Measurements from ENCODE around the gene RFC1.

The RFC1 gene

DNA sequence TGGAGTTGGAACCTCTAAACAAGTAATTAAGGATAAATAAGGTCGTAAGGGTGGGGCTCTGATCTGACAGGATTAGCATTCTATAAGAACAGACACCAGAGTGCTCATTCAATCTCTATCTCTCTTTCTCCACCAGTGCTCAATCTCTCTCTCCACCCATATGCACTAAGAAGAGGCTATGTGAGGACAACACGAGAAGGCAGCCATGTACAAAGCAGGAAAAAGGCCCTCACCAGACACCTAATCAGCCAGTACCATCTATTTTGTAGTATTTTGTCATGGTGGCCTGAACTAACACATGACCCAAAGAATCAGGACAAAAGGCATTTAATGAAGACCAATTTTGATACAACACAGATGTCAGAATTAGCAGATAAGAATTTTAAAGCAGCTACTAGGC, 16.8 kb downstream of the RFC1 start:
- no peak for DNase-seq

DNA sequence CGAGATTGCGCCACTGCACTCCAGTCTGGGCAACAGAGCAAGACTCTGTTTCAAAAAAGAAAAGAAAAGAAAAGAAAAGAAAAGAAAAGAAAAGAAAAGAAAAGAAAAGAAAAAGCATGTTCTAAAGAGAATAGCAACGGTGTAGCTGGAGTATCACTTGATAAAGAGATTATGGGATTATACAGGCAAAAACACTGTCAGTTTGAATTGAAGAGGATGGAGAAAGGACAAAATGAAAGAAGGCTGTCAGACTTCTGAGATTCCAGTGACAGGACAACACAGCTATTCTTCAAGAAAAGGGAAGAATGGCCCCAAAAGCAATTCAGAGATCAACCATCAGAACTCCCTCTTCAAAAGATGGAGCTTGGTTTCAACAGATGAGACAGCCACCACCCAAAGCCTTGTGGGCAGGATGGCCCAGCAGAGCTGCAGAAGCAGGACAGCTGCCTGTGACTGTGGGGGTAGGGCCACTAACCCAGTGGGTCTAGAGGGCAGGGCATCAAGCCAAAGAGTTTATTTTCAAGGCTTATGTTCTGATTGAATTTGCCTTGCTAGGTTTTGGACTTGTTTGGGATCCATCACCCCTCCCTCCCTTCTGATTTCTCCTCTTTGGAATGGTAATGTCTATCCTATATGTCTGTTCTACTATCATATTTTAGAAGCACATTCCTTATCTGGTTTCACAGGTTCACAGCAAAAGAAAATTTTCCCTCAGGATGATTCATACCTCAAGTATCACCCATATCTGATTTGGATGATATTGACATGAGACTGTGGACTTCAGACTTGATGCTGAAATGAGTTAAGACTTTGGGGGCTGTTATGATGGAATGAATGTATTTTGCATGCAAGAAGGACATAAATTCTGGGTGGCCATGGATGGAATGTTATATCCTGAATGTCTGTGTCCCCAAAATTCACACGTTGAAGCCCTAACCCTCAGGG, 17.5 kb downstream of the RFC1 start:
- DNase-seq: no peak

DNA sequence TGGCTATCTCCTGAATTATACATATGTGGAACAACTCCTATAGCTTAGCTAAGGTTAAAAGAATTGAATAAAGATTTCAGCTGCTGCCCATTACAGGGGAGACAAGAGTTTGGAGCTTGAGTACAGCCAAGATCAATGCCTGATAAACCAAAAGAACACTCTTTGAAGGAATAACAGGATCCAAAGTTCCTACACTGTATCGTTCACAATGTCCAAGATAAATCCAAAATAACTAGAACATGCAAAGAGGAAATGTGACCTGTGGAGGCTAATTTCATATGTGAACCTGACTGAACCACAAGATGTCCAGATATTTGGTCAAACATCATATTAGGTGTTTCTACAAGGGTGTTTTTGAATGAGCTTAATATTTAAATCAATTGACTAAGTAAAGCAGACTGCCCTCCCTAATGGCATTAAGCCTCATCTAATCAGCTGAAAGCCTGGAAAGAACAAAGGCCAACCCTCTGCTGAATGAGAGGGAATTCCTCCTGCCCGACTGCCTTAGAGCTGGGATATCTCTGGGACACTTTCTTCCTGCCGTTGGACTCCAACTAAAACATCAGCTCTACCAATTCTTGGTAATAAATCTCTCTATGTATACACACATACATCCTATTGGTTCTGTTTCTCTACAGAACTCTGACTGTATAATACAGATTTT, 19.2 kb downstream of the RFC1 start:
- no peak for DNase-seq

DNA sequence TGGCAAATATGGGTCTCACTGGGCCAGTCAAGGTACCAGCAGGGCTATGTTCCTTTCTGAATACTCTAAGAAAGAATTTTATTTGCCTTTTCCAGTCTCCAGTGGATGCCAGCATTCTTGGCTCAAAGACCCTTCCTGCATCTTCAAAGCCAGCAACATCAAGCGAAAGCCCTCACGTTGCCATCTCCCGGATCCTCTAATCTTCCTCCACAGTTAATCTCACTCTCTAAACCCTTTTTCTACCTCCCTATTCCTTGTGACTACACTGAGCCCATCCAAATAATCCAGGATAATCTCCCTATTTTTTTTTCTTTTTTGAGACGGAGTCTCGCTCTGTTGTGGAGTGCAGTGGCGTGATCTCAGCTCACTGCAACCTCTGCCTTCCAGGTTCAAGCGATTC, 23.4 kb downstream of the RFC1 start:
- DNase-seq: no peak

DNA sequence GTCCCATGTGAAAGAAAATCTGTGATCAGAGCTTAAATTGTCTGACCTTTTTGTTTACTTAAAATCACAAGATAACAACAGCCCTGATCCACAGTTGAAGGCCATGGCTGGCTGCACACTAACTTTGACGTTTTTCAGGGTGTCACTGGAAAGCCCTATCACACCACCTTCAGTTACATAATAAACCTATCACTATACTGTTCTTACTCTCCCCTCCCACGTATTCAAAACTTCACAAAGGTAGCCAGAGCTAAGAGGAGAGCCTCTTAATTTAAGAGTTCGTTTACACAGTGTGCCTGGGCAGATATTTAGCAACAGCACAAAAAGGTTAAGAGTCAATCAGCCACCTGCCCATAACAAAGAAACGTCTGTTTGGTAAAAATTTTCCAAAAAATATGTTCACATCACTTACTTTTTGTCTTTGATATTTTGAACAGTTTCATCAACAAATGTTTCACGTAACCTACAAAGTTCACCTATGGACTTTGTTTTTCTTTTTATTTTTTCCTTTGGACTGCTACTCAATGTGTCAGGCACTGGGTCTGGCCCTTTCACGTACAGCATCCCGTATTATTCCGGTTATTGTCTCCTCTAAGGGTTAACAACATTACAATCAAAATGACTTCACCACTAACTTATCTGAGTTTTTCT, 25.0 kb downstream of the RFC1 start:
- DNase-seq: no peak

DNA sequence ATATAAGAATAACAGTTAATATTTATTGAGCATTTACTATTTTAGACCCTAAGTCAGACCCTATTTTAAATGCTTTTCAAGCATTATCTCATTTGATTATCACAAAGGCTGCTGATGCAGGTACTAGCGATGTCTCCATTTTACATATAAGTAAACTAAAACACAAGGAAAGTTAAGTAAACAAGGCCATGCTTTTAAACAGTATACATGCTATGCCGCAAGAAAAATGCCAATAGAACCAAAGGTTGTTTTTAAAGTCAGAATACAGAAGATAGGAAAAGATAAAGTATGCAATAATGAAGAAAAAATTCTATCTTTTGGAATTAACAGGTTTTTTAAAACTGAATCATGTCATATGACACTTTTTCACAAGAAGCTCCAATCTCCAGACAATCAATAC, 26.2 kb downstream of the RFC1 start:
- DNase-seq: no peak

DNA sequence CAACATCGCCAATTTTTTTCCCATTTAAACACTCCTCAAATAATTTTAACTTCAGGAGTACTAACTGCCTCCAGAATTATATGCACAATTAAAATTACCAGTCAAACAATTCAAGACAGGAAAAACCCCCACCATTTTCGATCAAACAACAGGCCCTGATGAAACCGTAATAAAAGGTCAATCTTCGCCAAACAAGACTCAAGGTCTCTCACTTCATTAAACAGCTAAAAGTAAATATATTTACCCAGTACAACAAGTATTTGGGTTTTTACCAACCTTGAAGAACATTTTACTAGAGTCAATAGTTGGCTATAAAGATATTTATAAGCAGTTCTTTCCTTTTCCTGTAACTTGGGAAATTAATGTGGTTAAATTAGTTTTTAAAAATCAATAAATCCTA, 28.3 kb downstream of the RFC1 start:
- DNase-seq: no peak

DNA sequence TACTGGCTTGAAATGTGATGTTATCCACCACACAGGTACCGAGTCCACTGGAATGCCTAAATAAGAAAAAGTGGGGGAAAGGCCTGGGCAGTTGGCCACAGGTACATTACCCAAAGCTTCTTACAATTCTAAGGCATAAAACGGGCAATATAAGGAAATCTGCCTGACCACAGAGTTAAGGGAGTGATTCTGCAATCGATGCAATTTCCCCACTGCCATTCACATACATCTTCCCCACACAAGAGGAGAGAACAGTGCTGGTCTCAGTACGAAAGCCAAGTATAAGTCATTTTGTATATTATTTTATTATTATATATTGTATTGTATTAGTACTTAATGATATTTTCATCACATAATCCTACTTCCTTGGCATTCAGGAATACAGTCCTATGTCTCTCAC, 30.6 kb downstream of the RFC1 start:
- DNase-seq: peak; percentile 12

DNA sequence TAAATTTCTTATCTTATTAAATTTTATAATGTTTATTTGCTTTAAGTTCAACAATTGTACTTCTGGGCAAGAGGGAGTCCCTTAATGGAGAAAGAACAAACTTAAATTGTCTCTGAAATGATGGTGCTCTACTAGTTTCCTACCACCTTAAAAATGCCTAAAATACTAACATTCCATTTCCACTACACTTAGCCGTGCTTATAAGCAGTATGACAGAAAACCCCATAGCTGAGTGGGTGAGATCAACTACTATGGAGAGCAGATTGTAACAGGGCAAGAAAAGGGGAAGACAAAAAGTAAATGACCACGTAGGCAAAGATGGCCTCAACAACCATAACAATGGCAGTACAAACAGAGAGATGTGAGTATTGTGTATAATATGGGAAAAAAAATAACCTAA, 35.0 kb downstream of the RFC1 start:
- DNase-seq: peak; percentile 7

DNA sequence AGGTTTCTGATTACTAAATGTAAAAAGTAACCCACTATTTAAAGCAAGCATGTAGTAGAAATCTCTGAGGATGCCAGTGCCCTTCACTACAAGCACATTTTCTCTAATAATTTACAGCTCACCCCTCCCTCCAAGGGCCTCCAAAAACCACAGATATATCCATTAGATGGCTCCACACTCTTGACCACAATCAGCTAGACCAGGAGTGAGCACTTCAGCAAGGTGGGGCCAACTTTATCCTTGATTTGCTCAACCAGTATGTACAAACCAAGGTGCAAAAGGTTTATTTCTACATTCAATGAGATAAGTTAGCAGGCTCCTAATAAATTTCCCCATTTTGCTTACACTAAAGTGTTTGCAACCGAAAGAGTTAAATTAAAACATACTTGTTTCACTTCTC, 35.8 kb downstream of the RFC1 start:
- no peak for DNase-seq

DNA sequence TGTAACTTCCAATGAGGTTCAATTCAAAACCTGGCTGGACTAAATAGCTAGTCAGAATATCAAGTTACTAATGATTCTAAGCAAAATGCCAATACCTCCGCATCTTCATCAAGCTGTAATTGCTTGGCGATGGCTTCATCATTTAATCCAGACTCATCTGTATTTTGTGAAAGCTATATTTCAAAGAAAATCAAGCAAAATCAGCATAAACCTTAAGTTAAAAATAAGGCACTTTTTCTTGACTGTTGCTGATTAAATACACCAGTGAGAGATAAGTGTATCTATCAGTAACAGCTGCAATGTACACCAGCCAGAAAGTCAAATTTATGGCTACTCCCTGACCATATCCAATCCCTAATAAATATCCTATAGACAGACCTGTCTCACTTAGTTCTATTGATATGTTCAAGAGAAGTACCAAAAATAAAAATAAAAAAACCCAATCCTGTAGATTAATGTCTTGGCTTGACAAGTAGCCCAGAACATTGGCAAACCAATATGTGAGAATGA, 39.6 kb downstream of the RFC1 start:
- DNase-seq: no peak

DNA sequence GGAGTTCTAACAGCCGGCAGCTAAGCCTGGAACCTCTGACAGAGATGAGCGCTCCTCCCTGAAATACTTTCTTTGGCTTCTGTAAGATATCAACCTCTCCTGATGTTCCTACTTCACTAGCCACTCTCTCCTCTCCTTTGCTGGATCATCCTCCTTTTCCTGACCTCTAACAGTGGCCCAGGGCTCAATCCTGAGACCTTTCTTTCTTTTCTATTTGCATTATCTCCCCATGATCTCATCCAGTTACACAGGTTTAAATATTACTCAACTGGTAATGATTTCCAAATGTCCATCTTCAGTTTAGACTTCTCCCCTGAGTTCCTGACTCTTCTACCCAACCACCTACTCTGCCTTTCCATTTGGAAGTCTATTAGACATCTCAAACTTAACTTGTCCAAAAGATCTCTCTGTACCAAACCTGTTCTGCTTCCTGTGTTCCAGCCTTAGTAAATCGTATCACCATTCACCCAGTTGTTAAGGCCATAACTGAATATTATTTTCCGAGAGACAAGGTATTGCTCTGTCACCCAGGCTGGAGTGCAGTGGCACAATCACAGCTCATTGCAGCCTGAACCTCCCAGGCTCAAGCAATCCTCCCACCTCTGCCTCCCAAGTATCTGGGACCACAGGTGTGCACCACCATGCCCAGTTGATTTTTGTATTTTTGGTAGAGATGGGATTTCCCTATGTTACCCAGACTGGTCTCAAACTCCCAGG, 41.1 kb downstream of the RFC1 start:
- no peak for DNase-seq

DNA sequence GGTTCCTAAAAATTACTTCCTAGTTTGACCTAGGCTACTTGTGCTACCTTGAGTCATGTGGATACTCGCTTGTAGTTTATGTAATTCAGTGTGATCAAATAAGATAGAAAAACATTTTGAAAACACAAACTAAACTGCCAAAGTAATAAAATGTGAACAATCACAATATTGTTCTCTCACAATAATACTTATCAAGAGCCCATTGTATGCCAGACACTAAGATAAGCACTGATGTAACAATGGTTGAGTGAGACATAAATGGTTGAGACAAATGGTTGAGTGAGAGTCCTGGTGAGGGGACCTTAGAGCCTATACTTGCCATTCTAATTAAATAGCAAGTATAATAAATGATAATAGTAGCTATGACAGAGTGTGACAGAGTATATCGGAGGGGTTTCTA, 41.7 kb downstream of the RFC1 start:
- no peak for DNase-seq

DNA sequence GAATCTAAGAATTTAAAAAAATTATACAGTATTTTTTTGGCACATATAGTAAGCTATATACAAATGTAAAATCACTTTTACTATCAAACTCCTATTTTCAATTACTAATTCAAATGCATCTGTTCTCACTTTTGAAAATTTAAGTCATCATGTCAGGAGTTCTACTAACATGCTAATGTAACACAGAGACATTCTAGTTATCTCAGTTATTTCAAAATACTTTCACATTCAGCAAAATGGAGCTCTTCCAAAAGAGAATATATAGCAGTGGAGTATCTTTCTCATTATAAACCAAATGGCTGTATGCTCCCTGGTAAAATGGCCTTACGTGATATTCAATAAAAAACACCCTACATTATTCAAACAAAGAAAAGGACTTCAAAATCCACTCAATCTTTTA, 42.3 kb downstream of the RFC1 start:
- no peak for DNase-seq

DNA sequence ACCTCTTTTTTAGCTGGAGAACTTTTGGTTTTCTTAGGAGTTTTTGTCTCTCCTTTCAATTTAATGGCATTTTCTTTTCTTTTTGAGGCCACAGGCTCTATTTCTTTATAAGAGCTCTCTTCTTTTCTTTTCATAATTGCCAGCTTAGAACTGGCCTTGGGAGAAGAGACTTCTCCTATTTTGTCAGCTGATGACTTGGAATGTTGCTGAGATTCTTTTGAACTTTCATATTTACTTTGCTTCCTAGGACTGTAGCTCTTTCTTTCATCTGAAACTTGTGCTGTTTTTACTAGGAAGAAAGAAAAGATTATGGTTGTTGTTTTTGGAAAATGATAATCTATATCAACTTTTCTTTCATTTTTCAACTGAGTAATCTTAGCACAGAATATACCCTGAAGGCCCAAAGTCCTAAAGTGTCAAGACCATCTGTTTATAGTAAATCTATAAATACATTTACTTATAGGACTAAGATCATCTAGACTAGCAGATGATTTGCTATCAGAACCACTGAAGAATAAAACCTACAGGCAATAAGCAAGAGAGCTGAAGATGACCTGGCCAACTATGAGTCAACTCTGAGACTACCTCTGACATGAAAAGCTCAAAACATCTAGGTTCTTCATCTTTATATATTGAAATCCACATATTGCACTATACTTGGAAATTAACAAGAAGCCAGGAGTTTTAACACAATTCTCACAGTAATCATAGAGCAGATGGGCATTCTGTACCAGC, 45.6 kb downstream of the RFC1 start:
- no peak for DNase-seq

DNA sequence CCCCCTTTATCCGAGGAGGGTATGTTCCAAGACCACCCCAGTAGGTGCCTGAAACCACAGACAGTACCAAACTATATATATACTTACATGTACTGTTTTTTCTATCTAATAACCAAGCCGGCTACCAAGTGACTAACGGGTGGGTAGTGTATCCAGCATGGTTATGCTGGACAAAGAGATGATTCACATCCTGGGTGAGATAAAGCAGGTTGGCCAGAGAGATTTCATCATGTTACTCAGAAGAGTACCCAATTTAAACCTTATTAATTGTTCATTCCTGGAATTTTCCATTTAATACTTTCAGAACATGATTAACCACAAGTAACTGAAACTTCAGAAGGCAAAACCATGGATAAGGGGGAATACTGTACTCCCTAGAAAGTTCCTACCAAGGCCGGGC, 46.5 kb downstream of the RFC1 start:
- DNase-seq: no peak

DNA sequence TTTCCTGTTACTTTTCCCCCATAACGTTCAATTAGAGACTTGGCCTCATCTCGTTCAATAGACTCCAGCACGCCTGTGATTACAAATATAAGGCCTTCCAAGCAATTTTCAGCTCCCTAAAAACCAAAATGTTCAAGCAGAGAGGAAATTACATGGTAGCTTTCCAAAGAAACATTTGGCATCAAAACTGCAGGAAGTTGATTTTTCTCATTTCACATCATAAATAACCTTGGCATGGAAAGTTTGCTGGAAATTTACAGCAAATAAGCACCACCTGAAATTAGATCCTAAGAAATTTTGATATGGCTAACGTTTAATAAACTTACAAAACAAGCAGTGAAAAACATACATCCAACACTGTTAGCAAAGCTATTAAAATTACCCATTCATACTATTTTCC, 53.3 kb downstream of the RFC1 start:
- DNase-seq: no peak

DNA sequence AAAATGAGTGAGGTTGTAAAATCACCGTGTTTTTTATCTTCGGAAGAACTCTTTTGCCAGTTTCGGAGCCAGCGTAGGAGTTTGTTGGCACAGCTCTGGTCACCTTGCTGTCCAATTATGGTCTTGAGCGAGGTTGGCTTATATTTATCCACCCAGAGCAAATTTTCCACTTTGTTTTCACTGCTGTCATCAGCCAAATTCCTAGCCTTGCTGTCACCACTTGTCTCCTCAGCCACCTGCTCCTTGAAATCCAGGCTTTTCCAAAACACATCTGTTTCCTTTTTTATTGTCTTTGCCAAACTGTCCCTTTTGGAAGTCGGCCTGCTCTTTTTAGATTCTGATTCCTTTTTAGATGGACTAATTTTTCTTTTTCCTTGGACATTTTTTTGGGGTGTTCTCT, 57.6 kb downstream of the RFC1 start:
- no peak for DNase-seq

DNA sequence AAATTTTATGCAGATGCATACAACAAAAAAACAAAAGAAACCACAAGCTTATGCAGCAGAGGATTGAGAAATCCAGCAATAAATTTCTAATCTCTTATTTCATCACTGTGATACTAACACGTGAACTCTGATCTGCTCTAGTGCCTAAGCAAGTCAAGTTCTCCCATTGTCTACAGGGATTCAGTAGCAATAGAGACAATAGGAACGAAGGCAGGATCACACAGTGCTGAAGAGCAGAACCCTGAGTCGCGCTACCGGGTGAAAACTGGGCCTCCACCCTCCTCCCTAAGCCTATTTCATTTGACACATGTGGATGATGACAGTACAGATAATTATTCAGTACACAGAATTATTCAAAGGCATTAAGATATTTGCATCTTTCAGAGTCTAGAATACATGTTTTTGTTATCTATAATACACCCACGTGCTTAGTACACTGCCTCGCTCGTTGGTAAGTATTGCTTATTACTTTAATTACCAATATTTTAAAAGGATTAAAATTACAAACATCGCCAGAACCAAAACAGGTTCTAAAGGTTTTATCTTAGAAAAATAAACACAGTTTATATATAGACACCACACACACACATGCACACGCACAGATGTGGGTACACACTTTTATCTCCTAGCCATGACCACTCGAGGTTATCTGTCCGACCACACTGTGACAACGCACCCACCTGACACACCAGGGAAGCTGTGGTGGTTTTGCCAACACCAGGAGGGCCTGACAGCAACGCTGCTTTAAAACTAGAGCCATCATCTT, 60.1 kb downstream of the RFC1 start:
- peak; percentile 8 for DNase-seq

DNA sequence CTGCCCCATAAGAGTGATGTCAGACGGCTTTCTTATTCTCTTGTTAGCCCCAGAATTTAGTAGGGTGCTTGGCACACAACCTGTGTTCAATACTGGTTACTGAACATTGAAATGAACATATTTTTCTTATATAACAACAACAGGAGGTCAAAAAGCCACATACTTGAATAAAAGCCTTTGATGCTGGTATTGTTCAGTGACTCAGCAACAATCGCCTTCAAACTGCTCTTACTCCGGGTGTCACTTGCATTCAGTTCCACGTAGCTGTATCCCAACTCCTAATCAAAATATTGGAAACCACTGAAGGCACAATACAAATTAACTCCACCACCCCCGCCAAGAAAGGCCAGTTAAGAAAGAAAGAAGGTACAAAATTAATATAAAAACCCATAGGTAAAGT, 61.5 kb downstream of the RFC1 start:
- no peak for DNase-seq

DNA sequence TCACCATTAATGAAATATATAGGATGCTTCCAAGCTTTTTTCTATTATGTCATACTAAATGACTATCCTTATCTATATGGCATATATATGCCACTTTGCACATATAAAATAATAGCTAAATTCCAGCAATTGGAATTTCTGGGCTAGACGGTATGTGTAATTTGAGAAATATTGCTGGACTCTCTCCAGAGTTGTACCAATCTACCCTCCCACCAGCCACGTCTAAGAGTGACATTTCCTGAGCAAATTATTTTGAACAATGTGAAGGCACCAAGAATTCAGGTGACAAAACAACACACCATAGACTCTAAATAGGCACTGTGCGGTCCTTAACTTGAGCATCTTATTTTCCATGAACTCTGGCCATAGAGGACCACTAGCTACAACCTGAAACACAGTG, 62.3 kb downstream of the RFC1 start:
- no peak for DNase-seq

DNA sequence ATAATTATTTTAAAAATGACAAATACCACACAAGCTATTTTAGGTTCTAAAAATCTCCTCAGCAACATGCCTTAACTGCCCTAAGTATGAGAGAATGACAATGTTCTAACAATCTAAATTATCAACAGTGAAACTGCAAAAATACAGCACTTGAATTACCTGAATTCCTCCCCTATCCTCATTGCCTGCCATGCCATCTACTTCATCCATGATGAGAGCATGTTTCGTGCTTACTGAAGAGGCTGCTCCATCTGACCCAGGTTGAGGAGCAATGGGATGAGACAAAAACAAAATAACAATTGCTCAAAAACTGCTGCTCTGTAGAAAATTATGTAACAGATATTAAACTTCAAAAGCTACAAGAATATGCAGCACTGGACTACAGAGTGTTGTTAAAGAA, 63.3 kb downstream of the RFC1 start:
- DNase-seq: no peak
